ENCODE results near the gene PPFIBP2.
"Not testable (repeated sequence)": the region's sequence is repeated elsewhere in the genome, so short reads cannot be mapped to it uniquely, and the experiment has no call there.

PPFIBP2 gene

DNA sequence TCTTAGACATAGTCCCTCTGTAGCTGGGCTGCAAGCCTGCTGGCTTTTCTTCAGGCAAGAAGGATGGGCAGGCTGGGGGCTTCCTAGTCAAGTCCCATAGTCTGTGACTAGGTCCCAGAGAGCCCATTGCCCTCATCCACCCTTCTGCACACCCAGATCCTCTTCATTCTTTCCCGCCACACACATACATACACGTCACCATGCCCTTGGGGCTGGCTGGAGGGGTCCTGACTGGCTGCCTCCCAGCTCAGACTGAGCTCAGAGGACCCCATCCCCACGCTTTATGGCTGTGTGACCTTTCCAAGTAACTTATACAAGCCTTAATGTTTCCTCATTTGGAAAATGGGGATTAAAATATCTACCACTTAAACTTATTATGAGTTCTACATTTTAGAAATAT is 13.5 kb upstream of the PPFIBP2 start:
- no peak for DNase-seq

DNA sequence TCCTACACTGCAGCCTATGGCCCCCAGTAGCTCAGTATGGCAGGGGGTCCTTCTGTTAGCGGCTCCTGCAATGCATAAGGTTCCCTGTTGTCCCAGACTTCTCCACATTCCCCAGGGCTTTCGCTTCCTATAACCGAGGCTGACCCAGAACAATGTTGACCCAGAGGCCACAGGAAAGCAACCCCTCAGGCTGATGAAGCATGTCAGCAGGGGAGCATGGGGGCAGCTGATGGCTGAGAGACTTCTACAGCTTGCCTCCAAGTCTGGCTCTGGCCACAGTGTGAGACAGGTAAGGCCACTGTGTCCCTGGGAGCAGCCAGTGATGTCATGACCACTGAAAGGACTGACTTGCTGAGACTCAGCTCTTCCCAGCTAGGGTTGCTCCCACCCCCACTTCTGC is 12.5 kb upstream of the PPFIBP2 start:
- DNase-seq, result no peak

DNA sequence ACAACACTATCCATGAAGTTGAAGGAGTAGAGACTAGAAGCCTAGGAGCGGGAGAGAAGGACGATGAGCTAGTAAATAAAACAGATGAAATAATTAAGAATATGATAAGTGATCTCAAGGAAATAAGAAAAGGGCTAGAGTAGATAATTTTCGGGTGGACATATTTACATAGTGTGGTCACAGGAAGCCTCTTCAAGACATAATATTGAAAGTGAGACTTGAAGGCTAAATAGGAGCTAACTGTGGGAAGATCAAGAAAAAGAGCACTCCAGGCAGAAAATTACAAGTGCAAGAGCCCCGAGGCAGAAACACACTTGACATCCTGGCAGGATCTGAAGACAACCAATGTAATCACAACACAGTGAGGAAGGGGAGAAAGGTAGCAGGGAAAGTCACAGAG is 11.9 kb upstream of the PPFIBP2 start:
- no peak for DNase-seq

DNA sequence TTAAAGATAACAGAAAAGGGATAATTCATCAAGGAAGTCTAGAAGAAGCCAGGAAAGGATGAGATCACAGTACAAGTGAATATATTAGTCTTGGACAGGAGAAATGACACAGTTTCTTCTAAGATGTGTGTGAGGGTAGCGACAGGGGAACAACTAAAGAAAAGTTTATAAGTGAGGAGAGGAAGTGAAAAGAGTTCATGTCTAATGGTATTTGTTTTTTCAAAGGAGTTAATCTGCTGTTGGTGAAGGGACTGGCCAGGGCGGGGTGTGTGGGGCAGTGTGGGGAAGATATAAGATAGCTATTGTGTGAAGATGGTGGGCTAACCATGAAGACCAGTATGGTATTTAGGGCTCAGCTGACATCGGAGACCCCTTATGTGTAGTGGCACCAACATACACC is 7.6 kb upstream of the PPFIBP2 start:
- DNase-seq, result no peak

DNA sequence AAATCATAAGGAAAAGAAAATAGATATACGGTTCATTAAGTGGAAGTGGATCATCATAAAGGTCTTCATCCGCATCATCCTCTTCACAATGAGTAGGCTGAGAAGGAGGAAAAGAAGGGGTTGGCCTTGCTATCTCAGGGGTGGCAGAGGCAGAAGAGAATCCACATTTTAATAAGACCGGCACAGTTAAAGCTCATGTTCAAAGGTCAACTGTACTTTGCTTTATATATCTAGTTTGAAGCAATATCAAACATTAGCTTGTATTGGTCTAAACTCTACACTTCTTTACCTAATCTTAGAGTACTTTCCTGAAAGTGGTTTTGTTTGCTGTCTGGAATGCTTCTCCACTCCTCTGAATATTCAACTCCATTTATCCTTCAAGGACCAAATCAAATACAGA is 5.7 kb upstream of the PPFIBP2 start:
- no peak for DNase-seq

DNA sequence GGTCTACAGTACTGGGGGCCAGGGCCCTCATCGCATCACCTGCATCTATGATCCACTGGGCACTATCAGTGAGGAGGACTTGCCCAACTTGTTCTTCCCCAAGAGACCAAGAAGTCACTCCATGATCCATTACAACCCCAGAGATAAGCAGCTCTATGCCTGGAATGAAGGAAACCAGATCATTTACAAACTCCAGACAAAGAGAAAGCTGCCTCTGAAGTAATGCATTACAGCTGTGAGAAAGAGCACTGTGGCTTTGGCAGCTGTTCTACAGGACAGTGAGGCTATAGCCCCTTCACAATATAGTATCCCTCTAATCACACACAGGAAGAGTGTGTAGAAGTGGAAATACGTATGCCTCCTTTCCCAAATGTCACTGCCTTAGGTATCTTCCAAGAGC is 3.8 kb upstream of the PPFIBP2 start:
- DNase-seq, result no peak

DNA sequence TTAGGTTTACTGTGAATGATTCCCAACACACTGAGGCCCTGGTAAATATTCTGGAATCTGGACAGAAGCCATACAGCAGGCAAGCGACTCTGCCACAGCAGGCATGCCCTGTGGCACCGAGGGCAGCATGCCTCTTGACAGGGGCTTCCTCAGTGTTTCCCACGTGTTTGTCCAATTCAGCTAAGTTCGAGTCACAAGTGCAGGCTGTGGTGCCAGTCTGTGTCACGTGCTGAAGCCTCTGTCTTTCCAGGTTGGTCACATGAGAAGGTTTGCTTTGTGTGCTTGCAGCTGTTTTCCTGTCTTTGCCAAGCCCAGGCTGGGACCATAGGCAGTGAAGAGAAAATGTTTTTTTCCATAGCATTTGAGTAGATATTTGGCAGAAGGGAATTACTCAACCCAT is 2.4 kb upstream of the PPFIBP2 start:
- no peak for DNase-seq

DNA sequence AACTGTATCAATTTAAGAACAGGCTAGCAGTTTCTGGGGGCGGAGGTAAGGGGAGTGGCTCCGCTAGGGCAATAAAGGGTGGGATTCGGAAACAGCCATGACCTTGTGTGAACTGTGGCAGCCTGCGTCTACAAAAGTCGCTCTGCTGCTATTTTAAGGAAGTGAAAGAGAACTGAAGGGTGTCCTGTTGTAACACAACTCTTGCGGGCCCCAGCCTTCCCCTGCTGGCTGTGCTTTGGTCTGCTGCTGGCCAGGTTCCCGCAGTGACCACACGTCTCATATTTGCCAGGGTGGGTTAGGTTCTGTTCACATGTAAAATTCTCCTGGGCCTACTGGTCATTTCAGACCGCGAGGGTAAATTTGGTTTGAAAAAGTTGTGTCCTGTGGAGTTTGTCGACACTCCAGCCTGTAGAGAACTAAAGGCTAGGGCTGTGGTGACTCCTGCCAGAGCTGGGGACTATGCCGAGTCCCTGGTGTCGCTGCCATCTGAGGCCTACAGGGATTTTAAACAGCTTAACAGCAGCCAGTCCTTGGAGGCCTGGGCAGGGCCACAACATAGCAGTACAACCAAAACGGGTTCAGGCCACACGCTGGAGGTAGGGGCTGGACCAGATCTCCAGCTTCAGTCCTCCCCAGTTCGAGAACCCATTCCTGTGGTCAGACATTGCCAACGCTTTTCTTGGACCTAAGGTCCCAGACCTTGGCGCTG is 1.1 kb upstream of the PPFIBP2 start:
- peak; percentile 34 for DNase-seq

DNA sequence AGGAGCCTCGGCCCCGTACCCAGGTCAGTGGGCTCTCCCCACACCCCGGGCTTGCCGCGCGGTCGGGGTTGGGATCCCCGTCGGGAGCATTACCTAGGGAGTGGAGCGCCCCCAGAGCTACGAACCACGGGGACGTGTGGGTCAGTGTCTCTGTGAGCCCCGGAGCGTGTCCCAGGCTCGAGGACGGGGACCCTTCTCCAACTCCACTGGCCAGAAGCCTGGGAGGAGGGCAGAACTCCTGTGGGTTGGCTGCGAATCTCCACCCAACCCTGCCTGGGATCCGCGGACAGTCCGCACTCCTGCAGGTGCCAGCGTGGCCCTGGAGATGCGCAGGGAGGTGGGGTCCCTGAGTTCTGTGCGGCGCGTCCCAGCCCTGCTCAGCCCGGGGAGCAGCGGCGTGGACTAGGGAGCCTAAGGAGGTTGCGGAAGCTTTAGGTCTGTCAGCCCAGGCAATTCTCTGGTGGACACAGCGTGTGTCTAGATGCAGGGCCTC is 346 bp downstream of the PPFIBP2 start:
- no peak for DNase-seq

DNA sequence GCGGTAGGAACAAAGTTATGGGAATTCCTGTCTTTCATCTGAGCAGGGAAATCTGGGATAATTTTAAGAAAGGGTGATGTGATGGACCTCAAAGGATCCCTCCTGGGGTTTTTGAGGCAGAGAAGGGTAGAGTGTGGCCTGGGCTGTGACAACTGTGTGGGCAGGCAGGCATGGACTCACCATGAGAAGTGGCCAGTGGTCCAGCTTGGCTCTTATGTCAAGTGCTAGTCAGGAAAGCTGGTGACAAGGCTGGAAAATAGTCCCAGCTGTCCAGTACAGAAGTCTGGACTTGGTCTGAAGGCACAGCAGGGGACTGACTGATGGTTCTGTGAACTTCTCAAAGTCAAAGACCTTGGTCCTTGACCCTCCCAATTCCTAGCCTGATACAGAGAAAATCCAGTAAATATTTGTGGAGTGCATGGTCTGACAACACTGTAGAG is 1.7 kb downstream of the PPFIBP2 start:
- no peak for DNase-seq

DNA sequence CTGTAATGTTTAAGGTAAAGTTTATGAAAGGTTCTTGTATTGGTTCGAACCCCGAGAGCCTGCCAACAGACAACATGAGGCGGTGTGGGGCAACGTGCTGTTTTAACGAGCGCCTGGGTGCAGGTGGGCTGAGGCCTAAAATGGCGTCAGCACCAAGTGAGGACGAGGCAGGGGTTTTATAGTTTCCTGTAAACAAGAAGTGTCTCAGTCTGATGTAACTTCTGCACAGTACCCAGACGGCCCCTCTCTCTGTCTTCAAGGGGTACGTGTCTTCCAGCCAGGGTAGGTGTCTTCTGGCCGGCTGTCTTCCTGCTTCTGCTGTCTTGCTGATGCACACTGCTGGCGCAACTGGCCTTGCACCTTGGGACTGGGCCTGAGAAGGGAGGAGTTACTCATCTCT is 2.7 kb downstream of the PPFIBP2 start:
- DNase-seq, result no peak

DNA sequence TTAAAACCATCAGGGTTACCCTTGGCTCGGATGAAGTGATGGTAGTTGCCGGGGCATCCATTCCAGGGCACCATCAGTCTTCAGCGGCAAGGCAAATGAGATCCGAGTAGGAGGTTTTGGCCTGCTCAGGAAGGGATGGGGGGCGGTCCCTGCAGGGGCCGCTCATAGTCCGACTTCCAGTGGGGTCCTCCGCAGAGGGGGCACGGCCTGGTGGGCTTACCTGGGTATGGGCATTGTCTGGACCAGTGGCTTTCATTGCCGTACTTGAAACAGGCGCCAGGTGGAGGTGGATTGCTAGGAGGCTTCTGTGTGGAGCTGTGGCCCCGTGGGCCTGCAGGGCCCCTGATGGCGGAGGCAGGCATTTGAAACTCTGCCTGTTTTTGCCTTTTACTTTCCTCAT is 3.9 kb downstream of the PPFIBP2 start:
- not testable (repeated sequence) for DNase-seq

DNA sequence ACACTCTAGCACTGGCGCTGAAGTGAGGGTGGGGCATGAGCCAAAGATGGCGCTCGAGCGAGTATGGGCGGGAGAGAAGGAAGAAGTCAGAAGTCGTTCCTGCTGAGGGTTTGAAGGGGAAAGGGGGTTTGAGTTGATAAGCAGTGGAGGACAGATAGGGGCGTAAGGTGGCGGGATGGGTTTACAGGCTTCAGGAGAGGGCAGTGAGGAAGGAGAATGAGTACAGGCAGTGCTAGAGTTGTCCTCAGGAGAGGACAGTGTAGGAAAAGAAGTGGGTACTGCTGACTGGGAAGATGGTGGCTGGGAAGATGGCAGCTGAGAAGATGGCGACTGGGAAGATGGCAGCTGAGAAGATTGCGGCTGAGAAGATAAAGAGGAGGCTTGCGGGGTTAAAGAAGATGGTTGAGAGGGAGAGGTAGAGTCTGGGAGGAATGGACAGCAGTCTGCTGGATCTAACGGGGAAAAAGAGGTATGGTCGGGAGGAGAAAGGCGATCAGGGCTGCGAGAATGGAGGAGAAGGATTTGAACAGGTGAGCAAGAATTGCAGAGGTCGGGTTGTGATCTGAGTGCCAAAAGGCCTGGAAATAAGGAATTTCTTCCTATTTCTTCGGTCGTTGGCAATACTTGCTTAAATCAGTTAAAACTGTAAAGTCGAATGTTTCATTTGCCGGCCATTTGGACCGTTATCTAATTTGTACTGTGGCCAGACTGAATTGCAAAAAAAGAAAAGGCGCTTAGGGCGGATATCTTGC is 5.2 kb downstream of the PPFIBP2 start:
- DNase-seq, result no peak

DNA sequence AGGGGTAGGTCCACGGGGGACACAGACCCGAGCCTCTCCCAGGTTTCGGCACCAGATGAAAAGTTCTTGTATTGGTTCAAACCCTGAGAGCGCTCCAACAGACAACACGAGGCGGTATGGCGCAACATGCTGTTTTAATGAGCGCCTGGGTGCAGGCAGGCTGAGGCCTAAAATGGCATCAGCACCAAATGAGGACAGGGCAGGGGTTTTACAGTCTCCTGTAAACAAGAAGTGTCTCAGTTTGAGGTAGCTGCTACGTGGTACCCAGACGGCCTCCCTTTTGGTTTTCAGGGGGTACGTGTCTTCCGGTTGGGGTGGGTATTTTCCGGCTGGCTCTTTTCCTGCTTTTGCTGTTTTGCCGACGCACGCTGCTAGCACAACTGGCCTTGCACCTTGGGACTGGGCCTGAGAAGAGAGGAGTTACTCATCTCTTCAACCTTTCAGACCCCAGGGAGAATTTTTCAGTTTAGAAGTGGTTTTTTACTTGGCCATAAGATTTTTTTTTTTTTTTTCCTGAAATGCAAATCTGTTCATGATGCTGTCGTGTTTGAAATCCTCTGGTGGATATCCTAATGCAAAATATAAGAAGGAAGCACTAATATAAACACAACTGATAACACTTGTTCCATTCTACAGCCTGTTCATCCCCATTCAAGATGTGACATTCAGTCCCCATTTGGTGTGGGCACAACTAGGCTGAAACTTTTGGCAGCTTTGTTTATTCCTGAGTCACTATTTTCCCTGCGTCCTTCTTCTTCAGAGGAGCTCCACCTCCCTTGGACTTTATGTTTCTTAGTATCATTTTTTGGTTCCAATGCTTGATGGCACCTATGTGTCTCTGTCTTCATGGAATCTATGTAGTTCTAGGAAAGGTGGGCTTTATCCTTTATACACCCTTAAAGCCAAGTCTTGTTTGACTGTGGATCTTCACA is 6.5 kb downstream of the PPFIBP2 start:
- DNase-seq, result no peak

DNA sequence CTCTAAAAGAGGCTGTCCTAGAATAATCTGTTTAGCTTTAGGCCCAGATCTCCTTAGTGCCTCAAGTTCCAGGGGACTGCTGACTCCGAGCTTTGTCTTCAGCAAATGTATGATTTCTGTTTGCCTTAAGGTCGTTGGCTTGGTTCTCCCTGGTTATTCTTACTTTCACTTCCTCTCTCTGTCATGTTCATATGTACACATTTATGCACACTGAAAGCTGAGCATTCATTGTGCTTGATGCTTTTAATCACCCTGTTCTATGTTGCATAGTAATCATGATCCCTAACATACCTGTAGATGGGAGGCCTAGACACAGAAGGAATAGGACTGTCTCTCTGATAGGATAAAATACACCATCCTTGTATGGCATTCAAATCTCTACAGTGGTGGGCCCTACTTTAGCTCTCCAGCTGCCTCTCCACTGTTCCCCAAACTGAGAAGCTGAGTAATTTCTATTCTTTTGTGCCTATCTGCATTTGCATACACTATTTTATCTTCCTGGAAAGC is 7.2 kb downstream of the PPFIBP2 start:
- no peak for DNase-seq

DNA sequence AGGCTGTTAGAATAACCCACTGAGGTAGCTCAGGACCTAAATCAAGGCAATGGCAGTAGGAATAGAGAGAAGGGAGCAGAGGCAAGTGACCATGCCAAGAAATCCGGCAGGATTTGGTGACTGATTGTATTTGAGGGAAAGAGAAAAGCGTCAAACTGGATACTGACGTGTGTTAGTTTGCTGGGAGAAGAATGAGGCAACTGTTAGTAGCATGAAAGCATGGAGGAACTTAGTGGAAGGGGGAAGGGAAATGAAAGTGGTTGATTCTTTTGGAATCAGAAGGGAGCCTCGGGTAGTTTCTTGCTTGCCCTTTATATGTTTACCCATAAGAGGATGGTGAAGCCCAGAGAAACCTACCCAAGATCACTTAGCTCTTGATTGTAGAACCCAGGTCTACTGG is 8.3 kb downstream of the PPFIBP2 start:
- no peak for DNase-seq

DNA sequence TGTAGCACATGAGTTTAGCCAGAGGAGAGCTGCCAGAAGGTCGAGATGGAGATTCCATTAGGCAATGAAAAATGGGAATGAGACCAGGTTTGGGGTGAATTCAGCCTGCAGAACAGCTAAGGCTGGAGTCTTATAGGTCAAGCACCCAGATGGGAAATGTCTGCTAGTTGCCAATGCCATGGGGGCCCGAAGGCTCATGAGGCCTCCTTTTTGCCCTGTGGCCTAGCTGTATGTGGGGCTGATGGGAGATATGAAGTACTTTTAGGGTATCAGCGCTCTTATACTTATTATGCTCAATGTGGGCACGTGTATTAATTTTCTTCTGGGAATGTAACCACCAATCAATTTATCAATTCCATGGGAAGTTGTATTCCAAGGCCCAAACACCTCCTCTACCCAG is 8.7 kb downstream of the PPFIBP2 start:
- no peak for DNase-seq

DNA sequence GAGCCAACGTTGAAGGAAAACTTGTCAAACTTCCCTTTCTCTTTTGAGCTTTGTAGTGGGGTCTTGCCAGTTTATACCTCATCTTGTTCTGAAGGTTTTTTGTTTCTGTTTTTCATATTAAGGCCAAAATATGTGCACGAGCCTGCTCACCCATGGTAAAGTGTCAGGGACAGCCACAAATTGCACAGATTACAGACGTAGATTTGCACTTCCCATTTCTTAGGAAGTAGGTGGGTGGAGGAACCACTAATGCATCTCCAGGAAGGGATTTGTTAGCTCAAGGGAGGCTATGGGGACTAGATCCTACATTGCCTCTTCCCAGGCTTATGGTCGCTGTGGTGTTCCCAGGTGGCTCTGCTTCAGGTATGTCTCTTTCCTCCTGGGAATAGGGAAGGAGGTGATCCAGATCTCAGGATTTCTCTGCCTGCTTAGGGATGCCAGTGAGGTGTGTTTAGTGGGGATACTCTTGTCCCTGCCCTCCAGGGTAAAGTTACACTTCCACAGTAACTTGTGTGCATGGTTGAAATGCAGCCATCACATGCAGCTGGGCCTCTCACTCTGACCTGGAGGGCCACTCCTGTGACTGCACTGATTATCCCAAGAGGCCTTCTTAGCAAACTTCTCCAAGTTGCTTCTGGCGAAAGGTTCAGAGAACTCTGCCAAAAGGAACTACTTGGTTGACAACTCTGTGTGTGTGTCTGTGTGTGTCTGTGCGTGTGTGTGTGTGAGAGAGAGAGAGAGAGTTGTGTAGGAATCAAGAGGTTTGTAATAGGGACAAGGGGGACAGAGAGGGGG is 9.8 kb downstream of the PPFIBP2 start:
- DNase-seq, result no peak

DNA sequence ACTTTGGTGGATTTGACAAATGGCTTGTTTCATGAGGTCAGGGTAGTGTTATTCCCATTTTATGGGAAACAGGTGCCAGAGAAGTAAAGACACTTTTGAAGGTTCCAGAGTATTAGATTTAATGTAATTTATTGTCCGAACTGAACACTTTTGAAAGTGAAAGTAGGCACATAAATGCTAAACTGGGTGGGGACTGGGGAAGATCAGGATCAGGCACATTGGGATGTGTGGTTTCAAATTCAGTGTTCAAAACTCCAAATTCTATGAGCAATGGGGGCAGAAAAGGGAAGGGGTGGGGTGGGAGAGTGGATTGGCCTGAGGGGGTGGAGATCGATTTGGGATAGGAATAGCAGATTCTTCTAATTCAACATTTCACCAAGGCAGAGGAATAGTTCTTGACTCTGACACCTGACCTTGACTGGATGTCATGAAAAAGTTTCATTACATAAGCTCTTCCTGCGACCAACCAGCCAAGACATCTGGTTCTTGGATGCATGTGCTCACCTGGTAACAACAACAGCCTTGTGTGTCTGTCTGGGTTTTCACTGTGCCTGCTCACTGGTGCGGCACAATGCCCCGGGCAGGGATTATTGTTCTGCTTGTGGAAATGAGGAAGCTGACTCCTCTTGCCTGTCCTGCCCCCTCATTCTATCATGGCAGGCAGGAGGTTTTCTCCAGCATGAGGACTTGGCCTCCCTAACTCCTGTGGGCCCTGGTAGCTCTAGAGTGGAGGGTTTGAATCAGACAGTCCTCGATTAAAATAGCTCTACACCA is 10.8 kb downstream of the PPFIBP2 start:
- DNase-seq, result no peak

DNA sequence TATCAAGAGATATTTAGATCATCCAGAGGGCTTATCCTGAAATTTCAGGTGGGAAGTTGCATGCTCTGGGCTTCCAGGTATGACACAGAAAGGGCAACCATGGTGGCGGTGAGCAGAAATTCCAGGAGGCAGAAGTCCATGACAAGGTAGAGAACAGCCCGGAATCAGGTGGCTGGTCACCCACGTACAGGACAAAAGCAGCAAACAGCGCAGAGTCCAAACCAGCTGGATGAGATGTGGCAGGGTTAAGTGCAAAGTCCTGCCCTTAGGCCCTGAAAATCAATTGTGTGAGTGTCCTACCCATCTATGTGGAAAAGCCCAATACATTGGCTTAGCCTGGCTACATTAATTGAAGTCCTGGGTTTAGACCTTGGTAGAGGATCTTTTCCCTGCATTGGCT is 11.6 kb downstream of the PPFIBP2 start:
- DNase-seq, result no peak

DNA sequence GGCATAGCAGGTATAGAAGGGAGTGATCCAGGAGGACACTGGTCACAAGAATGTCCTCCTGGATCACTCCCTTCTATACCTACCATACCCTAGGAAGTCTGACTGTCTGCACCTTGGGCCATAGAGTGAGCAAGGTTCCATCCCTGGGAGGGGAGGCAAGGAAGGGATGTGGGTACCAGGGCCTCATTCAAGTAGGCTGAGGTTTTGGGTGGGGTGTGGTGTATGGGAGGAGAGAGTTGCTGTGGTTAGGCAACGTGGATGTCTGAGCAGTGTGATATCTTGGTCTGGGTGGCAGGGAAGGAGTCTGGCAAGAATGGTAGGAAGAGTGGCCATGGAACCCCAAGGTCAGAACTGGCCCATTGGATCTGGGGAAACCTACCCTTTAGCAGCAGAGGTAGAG is 13.2 kb downstream of the PPFIBP2 start:
- DNase-seq, result no peak

All from EL (cell line).